HT-29 (cell line): ENCODE data around the gene NEGR1. TPM values are rescaled to one million over a fixed set of nuclear protein-coding genes. Genes with fewer than 3 reads are reported as not detected.
A peak's percentile ranks its signal among the peaks of the same experiment; 100 is the strongest.

Source experiments
- DNase-seq: peaks from one replicate; pipeline ENCODE4 v3.0.0-alpha.2; 2015; ENCODE audit warnings: low spot score
- total RNA-seq: library from RNA; depleted of rRNA; stranded (reverse); fragments of >200 nt; shearing (Covaris generic); gene quantifications from 2 replicates; pipeline ENCODE4 v1.2.3, GENCODE V29; 2014

The NEGR1 gene
- total RNA-seq, 1 experiment from 2014 or later, result not detected

DNA sequence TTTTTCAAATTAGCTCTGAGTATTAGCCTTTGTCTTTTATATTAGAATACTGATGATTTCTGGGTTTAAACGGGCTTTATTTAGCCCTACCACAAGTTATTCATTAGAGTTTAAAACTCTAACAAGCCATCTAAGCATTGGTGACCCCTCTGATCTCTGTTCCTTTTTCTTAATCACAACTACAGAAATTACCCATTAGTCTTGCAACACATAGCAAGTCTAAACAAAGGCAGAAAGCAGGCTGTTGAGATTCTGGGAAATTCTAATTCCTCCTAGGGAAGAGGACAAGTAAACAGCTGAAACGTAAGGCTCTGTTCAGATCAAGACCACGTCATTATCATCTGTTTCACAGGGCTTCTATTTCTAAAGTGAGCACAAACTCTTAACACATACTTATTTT is 710.3 kb downstream of the NEGR1 start:
- no peak for DNase-seq

DNA sequence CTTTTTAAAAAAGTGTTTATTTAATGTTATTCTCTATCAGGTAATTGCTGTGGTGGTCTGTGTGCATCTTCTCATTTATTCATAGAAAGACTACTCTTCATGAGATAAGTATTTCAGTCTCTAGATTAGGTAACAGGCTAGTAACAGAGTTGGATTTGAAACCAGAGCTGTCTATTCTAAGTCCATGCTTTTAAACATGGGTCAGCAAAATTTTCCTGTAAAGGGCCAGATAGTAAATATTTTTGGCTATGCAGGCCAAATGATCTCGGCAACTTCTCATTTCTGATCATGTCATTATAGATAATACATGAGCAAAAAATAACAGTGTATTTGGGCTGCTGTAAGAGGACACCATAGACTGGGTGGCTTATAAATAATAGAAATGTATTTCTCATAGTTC is 715.9 kb downstream of the NEGR1 start:
- DNase-seq, result no peak

DNA sequence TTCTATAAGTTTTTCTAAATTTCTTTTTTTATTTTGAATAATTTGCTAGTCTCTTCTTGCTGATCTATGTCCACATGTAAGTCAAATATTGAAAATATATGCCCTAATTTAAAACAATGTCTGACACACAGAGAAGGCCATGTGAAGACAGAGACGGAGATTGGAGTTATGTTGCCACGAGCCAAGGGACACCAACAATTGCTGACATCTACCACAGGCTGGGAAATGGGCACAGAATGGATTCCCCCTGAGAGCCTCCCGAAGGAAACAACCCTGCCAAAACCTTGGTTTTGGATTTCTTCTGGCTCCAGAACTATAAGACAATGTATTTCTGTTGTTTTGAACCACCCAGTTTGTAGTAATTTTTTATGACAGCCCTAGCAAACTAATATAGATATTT is 716.5 kb downstream of the NEGR1 start:
- DNase-seq, result no peak

DNA sequence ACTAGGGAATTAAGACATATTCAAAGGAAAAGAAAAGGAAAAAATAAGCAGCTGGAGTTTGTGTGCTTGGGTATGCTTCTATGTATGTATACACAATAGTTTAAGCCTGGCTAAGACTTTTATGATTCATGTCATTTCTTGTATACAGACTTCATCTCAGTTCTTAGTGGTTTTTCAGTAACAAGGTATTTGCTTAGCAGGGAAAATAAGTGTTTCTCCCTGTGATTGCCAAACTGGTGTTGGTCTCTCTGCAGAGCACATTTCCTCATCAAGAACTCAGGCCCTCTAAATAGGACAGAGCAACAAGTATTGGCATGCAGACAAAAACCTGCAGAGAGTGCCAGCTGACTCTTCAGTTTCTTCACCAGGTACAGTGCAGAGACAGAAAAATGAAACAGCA is 717.1 kb downstream of the NEGR1 start:
- no peak for DNase-seq

DNA sequence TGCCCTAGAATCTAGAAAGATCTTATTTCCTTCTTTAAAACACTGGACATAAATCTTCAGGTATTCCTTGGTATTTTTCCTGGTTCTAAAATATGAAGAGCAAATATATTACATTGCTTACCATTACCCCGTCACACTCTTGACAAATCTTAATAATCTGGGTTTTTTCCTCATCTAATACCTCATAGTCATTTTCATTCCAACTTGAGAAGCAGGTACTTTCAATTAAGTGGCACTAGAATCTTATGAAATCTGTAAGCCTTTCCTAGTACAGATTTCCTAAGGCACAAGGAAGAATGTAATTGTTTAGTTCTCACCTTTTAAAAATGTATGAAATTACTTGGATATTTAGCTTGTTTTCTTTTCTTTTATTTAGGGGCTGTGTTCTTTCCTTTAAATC is 720.0 kb downstream of the NEGR1 start:
- no peak for DNase-seq

DNA sequence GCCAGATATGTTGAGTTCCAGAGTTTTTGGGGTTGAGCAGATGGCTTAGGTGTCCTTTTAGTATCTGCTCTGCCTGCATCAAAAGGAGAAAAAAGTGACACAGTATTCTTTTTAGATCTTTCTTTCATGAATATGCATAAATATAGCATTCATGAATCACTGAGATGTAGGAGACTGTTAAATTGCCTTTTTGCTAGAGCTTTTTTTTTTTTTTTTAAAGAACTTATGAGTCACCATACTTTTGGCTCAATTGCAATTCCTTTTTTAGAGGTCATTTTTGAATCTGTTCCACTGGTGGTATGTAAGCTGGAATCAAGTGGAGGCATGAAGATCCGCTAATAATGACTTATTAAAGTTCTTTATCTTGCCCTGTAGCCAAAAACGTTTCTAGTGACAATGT is 720.6 kb downstream of the NEGR1 start:
- DNase-seq, result no peak

GRCh38 chr1:71561206-71561605 is 721.1 kb downstream of the NEGR1 start:
- no peak for DNase-seq

DNA sequence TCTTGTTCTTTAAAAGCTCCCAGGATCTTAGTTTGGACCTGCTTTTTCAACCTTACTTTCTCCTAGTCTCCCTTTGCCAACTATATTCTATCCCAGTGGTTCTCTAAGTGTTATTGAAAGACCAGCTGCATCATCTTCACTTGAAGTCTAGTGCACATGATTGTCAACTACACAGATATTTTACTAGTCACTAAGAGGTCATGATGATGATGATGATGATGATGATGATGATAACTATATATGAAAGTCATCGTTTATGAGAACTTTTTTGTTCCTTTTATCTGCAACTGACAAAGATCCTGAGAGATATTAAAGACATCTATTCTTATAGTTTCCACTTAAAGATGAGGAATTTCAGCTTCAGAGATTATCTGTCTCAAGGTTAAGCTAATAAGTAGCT is 722.5 kb downstream of the NEGR1 start:
- DNase-seq, result no peak

DNA sequence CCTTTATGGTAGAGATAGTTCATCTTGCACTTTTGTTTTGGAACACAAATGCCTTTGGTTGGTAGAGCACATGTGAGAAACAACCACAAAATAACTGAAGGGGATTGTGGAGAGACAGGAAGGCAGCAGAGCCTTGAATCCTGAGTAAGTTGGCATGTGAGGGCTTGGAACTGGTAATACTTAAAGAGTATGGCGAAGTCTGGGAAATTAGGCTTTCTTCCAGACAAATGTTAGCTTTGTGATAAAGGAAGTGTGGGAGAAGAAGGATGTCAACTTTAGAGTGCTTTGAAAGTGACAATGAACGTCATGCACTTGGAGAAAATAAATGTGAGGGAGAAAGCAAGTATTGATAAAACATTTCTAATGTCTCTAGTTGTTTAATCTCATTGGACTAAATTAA is 725.2 kb downstream of the NEGR1 start:
- no peak for DNase-seq

DNA sequence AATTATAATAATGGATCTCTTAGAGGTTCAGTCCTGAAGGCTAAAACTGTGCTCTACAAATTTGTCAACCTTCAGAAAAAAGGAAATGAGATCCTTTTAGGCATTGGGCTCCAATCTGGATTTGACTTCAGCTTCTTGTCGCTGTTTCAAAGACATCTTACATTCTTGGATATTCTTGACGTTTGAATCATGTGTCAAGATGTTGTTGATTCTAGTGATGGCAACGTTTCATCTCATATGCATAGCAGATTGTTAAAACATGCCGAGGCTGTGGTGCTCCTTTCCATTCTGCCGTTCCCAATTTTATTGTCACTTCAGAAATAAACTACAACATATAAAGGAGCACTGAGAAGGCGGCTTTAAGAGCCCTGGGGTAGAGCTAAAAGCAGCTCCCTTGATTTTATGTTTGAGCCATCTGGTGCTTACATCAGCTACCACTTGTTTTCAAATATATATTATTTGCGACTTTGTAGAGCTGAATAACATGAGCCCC is 733.9 kb downstream of the NEGR1 start:
- no peak for DNase-seq

DNA sequence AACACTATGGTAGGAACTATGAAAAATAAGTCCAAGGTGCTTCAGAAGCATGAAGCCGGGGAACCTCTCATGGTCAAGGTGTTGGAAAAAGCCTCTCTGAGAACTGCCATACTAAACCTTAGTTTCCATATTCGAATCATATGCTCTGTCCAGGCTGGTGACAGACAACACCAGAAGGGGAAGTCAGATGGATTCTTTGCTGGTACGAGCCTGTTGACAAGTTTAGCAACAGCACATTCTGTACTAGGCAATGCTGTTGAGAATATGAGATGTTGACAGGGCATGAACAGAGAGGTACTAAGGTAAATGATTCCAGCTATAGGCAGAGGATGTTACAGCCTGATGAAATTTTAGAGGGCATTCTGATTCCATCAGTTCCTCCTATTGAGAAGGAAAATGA is 740.2 kb downstream of the NEGR1 start:
- DNase-seq, result no peak

DNA sequence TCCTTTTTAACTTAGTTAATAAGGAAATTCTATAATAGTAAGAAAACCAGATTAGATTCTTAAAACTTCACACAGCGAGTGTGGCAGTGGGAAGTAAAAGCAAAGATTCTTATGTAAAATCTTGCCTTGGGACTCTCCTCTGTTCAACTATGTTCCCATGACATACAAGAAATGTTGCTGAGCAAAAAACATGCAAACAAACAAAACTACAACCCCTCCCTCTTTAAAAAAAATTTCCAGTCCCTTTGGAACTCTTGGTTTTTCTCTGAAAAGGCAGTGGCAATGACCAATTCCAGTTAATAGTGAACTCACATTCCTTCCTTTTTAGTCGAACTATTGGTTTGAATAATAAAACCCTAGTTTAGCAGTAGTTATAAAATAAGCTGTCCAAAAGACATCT is 748.4 kb downstream of the NEGR1 start:
- DNase-seq, result no peak

- no peak for DNase-seq
Measured at GRCh38 chr1:71532343-71532742, 750.0 kb downstream of the NEGR1 start.

- no peak for DNase-seq
Measured at GRCh38 chr1:71526824-71527223, 755.5 kb downstream of the NEGR1 start.

DNA sequence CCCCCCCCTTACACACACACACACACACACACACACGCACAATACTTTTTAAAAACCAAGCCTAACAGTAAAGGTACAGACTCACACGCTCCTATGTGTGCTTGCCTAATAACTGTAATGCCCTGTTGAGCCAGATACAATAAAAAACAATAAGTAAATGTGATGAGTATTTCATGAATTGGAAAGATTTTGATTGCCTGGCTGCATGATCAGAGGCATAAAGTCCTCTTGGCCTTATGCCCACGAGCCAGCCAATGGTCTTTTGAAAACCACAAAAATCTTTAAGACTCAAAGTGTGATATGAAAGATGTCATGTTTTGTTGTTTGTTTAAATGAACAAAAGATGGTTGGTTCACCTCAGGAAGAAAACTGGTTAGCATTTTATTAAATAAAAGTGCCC is 759.6 kb downstream of the NEGR1 start:
- DNase-seq, result no peak

DNA sequence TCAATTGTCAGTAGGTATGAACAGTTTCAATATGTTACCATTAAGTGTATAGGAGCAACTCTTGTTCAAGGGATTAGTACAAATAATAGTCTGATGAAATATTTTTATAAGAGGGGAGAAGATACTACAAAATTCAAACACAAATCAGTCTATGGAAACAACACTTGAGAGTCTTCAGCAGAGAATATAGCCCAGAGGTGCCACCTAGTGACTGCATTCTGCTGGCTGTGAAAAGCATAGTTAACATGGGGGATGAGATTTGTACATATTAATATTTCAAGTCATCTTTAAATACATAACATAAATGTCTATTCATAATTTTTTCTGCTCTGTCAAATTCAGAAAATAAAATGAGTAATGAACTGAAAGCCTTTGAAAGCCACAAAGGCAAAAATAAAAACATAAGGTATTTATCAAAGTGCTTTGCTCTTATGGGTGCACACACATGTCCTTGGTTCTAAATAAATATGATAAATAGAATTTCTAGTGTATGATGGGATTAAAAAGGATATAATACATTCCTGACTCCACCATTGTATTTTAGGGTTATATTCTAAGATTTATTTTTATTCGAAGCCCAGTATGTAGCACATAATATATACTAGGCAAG is 760.6 kb downstream of the NEGR1 start:
- peak; percentile 45 for DNase-seq

GRCh38 chr1:71511505-71511904 is 770.8 kb downstream of the NEGR1 start:
- no peak for DNase-seq

- DNase-seq, result no peak
Measured at GRCh38 chr1:71510725-71511124, 771.6 kb downstream of the NEGR1 start.

GRCh38 chr1:71509051-71509595 is 773.2 kb downstream of the NEGR1 start:
- no peak for DNase-seq

DNA sequence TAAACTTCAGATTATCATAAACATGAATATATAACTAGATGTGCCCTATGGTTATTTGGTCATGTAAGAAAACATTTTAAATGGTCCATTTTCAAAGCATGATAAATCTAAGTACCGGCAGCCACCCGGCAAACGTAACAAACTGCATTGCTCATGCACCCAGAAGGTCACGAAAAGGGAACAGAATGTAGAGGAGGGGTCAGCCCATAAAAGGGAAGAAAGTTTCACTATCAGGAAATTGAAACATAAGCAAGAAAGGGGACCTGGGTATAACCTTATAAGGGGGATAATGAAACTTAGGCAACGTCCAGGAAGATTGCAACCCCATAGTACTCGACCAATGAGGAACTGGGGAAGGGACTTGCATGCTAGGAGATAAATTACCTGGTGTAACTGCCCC is 780.3 kb downstream of the NEGR1 start:
- DNase-seq, result no peak

GRCh38 chr1:71498542-71498941 is 783.8 kb downstream of the NEGR1 start:
- DNase-seq, result no peak

DNA sequence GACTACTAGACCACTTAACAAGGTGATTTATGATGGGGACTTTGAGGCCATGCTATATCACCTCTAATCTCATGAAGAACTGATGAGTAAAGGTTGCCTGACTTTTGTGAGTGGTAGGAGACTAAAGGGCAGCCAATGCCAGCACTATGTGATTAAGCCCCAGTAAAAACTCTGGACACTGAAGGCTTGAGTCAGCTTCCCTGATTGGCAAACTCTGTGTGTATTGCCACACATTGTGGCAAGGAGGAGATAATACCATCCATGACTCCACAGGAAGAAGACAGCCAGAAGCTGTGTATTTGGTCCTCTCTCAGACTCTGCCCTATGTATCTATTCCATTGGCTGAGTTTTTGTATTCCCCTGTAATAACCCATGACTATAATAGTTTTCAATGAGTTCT is 788.2 kb downstream of the NEGR1 start:
- DNase-seq, result no peak

DNA sequence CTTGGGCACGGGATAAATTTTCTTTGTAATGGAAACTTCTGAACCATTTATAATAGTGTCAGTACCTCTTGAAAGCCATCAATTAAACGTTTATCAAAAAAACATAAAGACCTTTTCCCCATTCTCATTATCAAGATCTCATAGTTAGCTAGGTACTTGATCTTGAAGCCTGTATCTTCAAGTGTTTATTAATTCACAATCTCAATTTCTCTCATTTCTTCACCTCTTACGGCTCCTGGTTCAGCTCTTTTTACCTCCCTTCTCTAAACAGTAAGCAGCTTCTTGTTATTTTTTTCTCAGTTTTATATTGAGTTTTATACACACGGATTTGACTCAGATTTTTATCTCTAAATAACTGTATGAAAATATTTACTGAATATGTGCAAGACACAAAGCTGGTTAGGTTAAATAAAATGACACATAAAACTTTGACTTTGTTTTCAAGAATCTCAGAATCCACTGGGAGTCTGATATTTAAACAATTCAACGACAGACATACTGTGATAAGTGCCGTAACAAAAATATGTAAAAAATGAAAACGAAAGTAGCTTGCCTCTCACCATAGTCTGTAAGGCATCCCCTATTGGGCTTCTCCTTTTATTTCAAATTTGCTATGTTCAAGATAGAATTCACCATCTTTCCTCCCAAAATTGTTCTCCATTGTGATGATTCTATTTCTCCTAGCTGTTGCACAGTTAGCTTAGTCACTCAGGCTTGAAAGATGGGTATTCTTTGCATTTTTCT is 789.9 kb downstream of the NEGR1 start:
- DNase-seq, result no peak
